ENCODE results near the gene PRPF19. TPM values are rescaled to one million over a fixed set of nuclear protein-coding genes. Genes with fewer than 3 reads are reported as not detected.

Gene PRPF19
- total and polyA plus RNA-seq, 2 of the 8 experiments (the other 6 are each of a cell fraction or from before 2014, with no cell fraction given): 107 to 141 TPM

- TF ChIP-seq USF2 (IDR thresholded peaks at IDR 0.05; ENCODE audit: low read length) (peak; percentile 21; the same call in 1 of the 2 replicates), RNF2 (IDR thresholded peaks at IDR 0.05; ENCODE audit: borderline replicate concordance, low read depth, low read length, missing control alignments, poor library complexity, severe bottlenecking) (no peak), CHD1 (IDR thresholded peaks at IDR 0.05; ENCODE audit: low read depth, low read length) (no peak), CTCF (IDR thresholded peaks at IDR 0.05; ENCODE audit: control extremely low read depth in 1 of 3, insufficient read depth in 1 of 3, low read depth in 1 of 3, low read length in 3 of 3) (no peak), E2F6 (IDR thresholded peaks at IDR 0.05) (peak; percentile 98), CEBPB (IDR thresholded peaks at IDR 0.05; ENCODE audit: low read depth, low read length) (no peak), SP1 (IDR thresholded peaks at IDR 0.05; ENCODE audit: low read depth, low read length) (no peak), RFX5 (IDR thresholded peaks at IDR 0.05; ENCODE audit: borderline replicate concordance, low read depth, low read length) (no peak), TAF7 (optimal IDR thresholded peaks at IDR 0.05; ENCODE audit: borderline replicate concordance, low read depth, low read length) (peak; percentile 46)
These were observed 7.6 kb upstream of the PRPF19 start, which contains the start of gene TMEM109 (continued) for GRCh38 chr11:60913793-60914632.
